Left ventricle myocardium inferior (tissue), 1 donor: ENCODE measurements around the gene COASY. TPM values are rescaled to one million over a fixed set of nuclear protein-coding genes. Genes with fewer than 3 reads are reported as not detected.
"Not testable (repeated sequence)": the region's sequence is repeated elsewhere in the genome, so short reads cannot be mapped to it uniquely, and the experiment has no call there.

Experiments used
- DNase-seq: peaks from one replicate; pipeline ENCODE4 v3.0.0-alpha.2; 2020
- H3K27ac ChIP-seq: fragments of 200-600 bp; replicated peaks from 2 replicates; pipeline ENCODE4 v1.8.0; 2021
- H3K27me3 ChIP-seq: fragments of 200-600 bp; 2 replicates; pipeline ENCODE4 v1.8.0; 2021; ENCODE audit warnings: low read depth
- H3K36me3 ChIP-seq: fragments of 200-600 bp; 2 replicates; pipeline ENCODE4 v1.8.0; 2021
- H3K4me1 ChIP-seq: fragments of 200-600 bp; 2 replicates; pipeline ENCODE4 v1.8.0; 2021
- H3K4me3 ChIP-seq: fragments of 200-600 bp; 2 replicates; pipeline ENCODE4 v1.8.0; 2021; ENCODE audit warnings: mild to moderate bottlenecking, moderate library complexity
- H3K9me3 ChIP-seq: fragments of 200-600 bp; replicated peaks from 2 replicates; pipeline ENCODE4 v1.8.0; 2021
- intact Hi-C: fragments of 100-400 bp; cut with micrococcal nuclease; formaldehyde crosslinking; loops from one replicate; pipeline ENCODE4 v1.11.0; 2022
- total RNA-seq: library from RNA; stranded (reverse); fragmentation: NEBNext Ultra II Directional; extraction: Animal tissue kit (Norgen Biotek cat#: 25700); gene quantifications from one replicate; pipeline ENCODE4 v1.2.1, GENCODE V29; 2021
- TF ChIP-seq, protein P1 (sequence below): fragments of 200-600 bp; IDR thresholded peaks from 2 replicates; pipeline ENCODE4 v1.8.0; 2021; ENCODE audit warnings: antibody characterized with exemption, mild to moderate bottlenecking, borderline replicate concordance
- donor health status: DM: no; HTN: yes; CAD: no; lungs with severe emphysema.

COASY gene
- total RNA-seq, 1 donor from 2014 or later, result 48.8 TPM

DNA sequence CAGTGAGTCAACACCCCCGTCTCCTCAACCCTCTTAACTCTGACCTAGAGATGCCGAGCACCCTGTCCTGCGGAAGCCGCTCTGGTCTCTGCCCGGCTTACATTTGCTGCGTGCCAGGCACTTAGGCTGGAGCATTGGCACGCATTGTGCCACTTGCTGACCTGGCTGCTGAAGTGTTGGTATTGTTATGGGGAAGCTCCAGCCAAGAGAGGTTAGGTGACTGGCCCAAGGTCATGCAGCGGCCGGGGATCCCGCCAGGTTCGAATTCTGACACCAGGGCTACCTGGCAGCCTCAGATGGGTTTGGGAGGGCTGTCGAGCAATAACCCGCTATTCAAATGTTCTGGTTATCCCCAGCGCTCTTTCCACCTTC lies 14.3 kb upstream of the COASY start:
- TF ChIP-seq, protein P1, sequence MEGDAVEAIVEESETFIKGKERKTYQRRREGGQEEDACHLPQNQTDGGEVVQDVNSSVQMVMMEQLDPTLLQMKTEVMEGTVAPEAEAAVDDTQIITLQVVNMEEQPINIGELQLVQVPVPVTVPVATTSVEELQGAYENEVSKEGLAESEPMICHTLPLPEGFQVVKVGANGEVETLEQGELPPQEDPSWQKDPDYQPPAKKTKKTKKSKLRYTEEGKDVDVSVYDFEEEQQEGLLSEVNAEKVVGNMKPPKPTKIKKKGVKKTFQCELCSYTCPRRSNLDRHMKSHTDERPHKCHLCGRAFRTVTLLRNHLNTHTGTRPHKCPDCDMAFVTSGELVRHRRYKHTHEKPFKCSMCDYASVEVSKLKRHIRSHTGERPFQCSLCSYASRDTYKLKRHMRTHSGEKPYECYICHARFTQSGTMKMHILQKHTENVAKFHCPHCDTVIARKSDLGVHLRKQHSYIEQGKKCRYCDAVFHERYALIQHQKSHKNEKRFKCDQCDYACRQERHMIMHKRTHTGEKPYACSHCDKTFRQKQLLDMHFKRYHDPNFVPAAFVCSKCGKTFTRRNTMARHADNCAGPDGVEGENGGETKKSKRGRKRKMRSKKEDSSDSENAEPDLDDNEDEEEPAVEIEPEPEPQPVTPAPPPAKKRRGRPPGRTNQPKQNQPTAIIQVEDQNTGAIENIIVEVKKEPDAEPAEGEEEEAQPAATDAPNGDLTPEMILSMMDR, result no peak
- intact Hi-C loops, result no loop called here
- DNase-seq, result peak; percentile 58
- no peaks in the 10 kb centered on the region for H3K9me3 ChIP-seq
- H3K4me1 ChIP-seq, result peaks cover 25% of the 10 kb centered on the region
- peak overlapping the region; percentile 52 for H3K4me3 ChIP-seq
- H3K36me3 ChIP-seq, result peaks cover 18% of the 10 kb centered on the region
- peak overlapping the region; percentile 65 for H3K27ac ChIP-seq
- H3K27me3 ChIP-seq, result no peaks in the 10 kb centered on the region

DNA sequence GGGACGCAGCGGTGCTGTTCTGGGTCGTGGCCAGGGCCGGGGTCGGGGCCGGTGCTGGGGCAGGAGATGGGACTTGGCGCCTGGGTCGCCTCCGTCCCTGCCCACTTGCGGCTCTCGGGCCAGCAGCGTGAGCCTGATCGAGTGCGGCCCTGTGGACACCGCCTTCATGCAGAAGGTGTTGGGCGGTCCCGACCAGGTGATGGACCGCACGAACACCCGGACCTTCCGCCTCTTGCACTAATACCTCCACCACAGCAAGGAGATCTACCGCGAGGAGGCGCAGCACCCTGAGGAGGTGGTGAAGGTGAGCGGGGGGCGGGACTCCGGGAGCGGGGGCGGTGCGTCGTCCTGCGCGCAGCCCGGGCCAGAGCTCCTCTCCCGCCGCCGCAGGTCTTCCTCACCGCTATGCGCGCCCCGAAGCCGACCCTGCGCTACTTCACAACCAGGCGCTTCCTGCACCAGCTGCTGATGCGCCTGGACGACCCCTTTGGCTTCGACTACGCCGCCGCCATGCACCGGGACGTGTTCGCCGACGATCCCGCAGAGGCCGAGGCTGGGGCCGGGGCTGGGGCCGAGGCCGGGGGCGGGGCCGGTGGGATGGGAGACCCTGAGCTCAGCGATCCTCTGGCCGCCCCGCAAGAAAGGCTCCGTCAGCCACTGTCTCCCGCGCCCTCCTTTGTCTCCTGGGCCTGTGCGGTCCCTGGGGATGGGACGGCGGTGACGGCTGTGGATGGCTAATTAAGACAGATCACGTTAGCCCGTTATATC lies 13.7 kb upstream of the COASY start:
- Histone ChIP-seq H3K27me3 (no peaks in the 10 kb centered on the region), H3K36me3 (peaks cover 12% of the 10 kb centered on the region), H3K4me3 (peak overlapping the region; percentile 52), H3K9me3 (no peaks in the 10 kb centered on the region), H3K4me1 (peaks cover 31% of the 10 kb centered on the region), H3K27ac (peak overlapping the region; percentile 65)
- TF ChIP-seq, protein P1, result peak; percentile 42
- peak; percentile 57 for DNase-seq
- intact Hi-C loops, result no loop called here

DNA sequence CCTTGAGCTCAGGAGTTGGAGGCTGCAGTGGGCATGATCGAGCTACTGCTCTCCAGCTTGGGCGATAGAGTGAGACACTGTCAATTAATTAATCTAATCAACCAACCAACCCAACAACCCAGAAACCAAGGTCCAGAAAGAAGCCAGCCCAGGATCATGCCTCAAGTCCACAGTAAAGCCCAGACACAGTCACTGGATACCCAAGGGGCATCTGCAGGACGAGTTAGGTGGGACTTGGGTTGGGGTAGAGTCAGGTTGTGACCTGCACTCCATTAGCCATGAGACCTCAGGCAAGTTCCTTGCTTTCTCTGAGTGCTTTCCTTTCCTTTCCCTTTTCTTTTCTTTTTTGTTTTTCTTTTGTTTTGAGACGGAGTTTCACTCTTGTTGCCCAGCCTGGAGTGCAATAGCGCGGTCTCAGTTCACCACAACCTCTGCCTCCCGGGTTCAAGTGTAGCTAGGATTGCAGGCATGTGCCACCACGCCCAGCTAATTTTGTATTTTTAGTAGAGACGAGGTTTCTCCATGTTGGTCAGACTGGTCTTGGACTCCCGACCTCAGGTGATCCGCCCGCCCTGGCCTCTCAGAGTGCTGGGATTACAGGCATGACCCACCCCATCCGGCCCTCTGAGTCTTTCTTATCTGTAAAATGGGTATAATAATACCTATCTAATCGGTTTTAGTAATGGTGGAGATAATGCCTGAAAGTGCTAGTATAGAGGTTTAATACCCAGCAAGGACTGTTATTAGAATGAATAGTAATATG lies 12.8 kb upstream of the COASY start:
- Histone ChIP-seq H3K36me3 (peaks cover 3% of the 10 kb centered on the region), H3K9me3 (no peaks in the 10 kb centered on the region), H3K27me3 (no peaks in the 10 kb centered on the region), H3K4me1 (peaks cover 40% of the 10 kb centered on the region), H3K27ac (peak overlapping the region; percentile 65), H3K4me3 (no peak overlapping the region)
- no peak for DNase-seq
- TF ChIP-seq, protein P1, result no peak
- intact Hi-C loops, result no loop called here

DNA sequence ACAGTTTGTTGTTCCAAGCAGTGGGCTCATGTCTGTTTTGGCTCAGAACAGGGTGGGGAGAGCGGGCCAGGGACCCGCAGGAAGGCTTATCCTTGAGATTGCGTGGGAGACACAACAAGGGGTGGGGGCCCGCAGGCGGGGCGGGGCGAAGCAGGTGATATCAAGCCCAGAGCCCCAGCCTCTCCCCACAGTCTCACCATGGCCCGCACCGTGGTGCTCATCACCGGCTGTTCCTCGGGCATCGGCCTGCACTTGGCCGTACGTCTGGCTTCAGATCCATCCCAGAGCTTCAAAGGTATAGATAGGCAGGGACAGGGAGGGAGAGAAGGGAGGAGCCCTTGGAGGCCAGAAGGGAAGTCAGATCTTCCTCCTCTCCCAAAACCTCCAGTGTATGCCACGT lies 9.2 kb upstream of the COASY start, which contains the start of gene HSD17B1:
Gene HSD17B1 (plus strand): TSS at position 188 of the 400 bp plus-strand sequence. CDS start 11 bp downstream, at position 199.
- H3K36me3 ChIP-seq, DNase-seq, intact Hi-C loops, H3K27me3 ChIP-seq, H3K9me3 ChIP-seq: not testable (repeated sequence)
- Histone ChIP-seq H3K4me3 (peak within 1 kb of the TSS; percentile 96), H3K27ac (peak within 1 kb of the TSS; percentile 97), H3K4me1 (peaks cover 49% of the 10 kb centered on the region)

DNA sequence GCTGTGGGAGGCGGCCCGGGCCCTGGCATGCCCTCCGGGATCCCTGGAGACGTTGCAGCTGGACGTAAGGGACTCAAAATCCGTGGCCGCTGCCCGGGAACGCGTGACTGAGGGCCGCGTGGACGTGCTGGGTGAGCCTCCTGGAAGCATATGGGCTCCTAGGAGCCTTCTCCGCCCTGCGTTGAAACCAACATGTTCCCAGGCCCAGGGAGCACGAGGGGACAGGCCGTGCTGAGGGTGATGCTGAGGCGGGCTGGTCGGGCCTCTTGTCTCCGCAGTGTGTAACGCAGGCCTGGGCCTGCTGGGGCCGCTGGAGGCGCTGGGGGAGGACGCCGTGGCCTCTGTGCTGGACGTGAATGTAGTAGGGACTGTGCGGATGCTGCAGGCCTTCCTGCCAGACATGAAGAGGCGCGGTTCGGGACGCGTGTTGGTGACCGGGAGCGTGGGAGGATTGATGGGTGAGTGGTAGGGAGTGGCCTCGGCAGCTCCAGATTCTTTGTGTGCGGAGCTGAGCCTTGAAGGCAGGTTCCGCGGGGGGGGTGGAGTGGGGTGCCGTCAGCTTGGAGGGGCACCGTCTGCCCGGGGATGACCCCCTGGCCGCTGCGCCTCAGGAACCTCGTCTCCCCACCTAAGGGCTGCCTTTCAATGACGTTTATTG lies 8.7 kb upstream of the COASY start:
- Histone ChIP-seq H3K4me3 (peak overlapping the region; percentile 96), H3K4me1 (peaks cover 44% of the 10 kb centered on the region), H3K9me3 (no peaks in the 10 kb centered on the region), H3K27me3 (no peaks in the 10 kb centered on the region), H3K36me3 (no peaks in the 10 kb centered on the region), H3K27ac (peak overlapping the region; percentile 97)
- TF ChIP-seq, protein P1, result peak; percentile 11
- no peak for DNase-seq
- intact Hi-C loops, result no loop called here
